ENCODE results near the gene CDH23. TPM values are rescaled to one million over a fixed set of nuclear protein-coding genes. Genes with fewer than 3 reads are reported as not detected.

The CDH23 gene
- total RNA-seq, 4 donors from 2014 or later: 0.72 to 4.1 (median 2.2) TPM

- 61% methylated on average over 7 of the region's 7 CpGs for WGBS
- Histone ChIP-seq H3K27ac (no peak overlapping the region), H3K9me3 (no peaks in the 10 kb centered on the region), H3K27me3 (no peaks in the 10 kb centered on the region), H3K4me1 (no peaks in the 10 kb centered on the region), H3K4me3 (no peak overlapping the region), H3K36me3 (no peaks in the 10 kb centered on the region)
- no peak for DNase-seq (ENCODE audit: low spot score in 2 of 2)
- no peak for TF ChIP-seq POLR2A (IDR thresholded peaks at IDR 0.05)
- no peak for TF ChIP-seq CTCF (IDR thresholded peaks at IDR 0.05)
- TF ChIP-seq POLR2AphosphoS5 (IDR thresholded peaks at IDR 0.05): no peak
- TF ChIP-seq EP300 (IDR thresholded peaks at IDR 0.05): no peak
Observed at GRCh38 chr10:71782917-71783490, 386.3 kb downstream of the CDH23 start.

GRCh38 chr10:71783917-71784678 is 387.4 kb downstream of the CDH23 start:
- no peaks in the 10 kb centered on the region for H3K9me3 ChIP-seq
- no peaks in the 10 kb centered on the region for H3K36me3 ChIP-seq
- no peak overlapping the region for H3K27ac ChIP-seq
- no peak for DNase-seq (ENCODE audit: low spot score in 2 of 2)
- H3K27me3 ChIP-seq: no peaks in the 10 kb centered on the region
- no peaks in the 10 kb centered on the region for H3K4me1 ChIP-seq
- no peak overlapping the region for H3K4me3 ChIP-seq
- 85% methylated on average over 6 of the region's 17 CpGs for WGBS
- TF ChIP-seq EP300 (IDR thresholded peaks at IDR 0.05) (no peak), CTCF (IDR thresholded peaks at IDR 0.05) (no peak), POLR2A (IDR thresholded peaks at IDR 0.05) (no peak), POLR2AphosphoS5 (IDR thresholded peaks at IDR 0.05) (no peak)

- no peaks in the 10 kb centered on the region for H3K9me3 ChIP-seq
- TF ChIP-seq POLR2AphosphoS5 (IDR thresholded peaks at IDR 0.05) (no peak), CTCF (IDR thresholded peaks at IDR 0.05) (no peak)
- DNase-seq (ENCODE audit: low spot score in 2 of 2): no peak
- no peak overlapping the region for H3K27ac ChIP-seq
- no peak overlapping the region for H3K4me3 ChIP-seq
- no peaks in the 10 kb centered on the region for H3K4me1 ChIP-seq
- 90% methylated on average over 18 of the region's 18 CpGs for WGBS
- H3K36me3 ChIP-seq: no peaks in the 10 kb centered on the region
- H3K27me3 ChIP-seq: no peaks in the 10 kb centered on the region
Observed at GRCh38 chr10:71784679-71785272, 388.1 kb downstream of the CDH23 start.

GRCh38 chr10:71788954-71789353 is 392.2 kb downstream of the CDH23 start:
- Histone ChIP-seq H3K4me1 (no peaks in the 10 kb centered on the region), H3K27ac (no peak overlapping the region), H3K36me3 (no peaks in the 10 kb centered on the region), H3K9me3 (no peaks in the 10 kb centered on the region), H3K27me3 (no peaks in the 10 kb centered on the region), H3K4me3 (no peak overlapping the region)
- WGBS: 90% methylated on average over 8 of the region's 8 CpGs
- TF ChIP-seq POLR2AphosphoS5 (IDR thresholded peaks at IDR 0.05): no peak
- TF ChIP-seq CTCF (IDR thresholded peaks at IDR 0.05): no peak
- TF ChIP-seq EP300 (IDR thresholded peaks at IDR 0.05): no peak
- no peak for TF ChIP-seq POLR2A (IDR thresholded peaks at IDR 0.05)
- no peak for DNase-seq (ENCODE audit: low spot score in 2 of 2)

- no peak overlapping the region for H3K4me3 ChIP-seq
- 78% methylated on average over 7 of the region's 10 CpGs for WGBS
Observed at GRCh38 chr10:71789871-71790270, 393.2 kb downstream of the CDH23 start.

More at GRCh38 chr10:71789871-71790270, 393.2 kb downstream of the CDH23 start:
- H3K4me1 ChIP-seq: no peaks in the 10 kb centered on the region
- DNase-seq (ENCODE audit: low spot score in 2 of 2): no peak
- no peaks in the 10 kb centered on the region for H3K9me3 ChIP-seq
- no peaks in the 10 kb centered on the region for H3K36me3 ChIP-seq
- no peaks in the 10 kb centered on the region for H3K27me3 ChIP-seq
- TF ChIP-seq CTCF (IDR thresholded peaks at IDR 0.05) (no peak), POLR2AphosphoS5 (IDR thresholded peaks at IDR 0.05) (no peak), POLR2A (IDR thresholded peaks at IDR 0.05) (no peak), EP300 (IDR thresholded peaks at IDR 0.05) (no peak)
- no peak overlapping the region for H3K27ac ChIP-seq

All from suprapubic skin (tissue), 4 donors.